ENCODE results near the gene MORN5.
"Not testable (repeated sequence)": the region's sequence is repeated elsewhere in the genome, so short reads cannot be mapped to it uniquely, and the experiment has no call there.

MORN5 gene

DNA sequence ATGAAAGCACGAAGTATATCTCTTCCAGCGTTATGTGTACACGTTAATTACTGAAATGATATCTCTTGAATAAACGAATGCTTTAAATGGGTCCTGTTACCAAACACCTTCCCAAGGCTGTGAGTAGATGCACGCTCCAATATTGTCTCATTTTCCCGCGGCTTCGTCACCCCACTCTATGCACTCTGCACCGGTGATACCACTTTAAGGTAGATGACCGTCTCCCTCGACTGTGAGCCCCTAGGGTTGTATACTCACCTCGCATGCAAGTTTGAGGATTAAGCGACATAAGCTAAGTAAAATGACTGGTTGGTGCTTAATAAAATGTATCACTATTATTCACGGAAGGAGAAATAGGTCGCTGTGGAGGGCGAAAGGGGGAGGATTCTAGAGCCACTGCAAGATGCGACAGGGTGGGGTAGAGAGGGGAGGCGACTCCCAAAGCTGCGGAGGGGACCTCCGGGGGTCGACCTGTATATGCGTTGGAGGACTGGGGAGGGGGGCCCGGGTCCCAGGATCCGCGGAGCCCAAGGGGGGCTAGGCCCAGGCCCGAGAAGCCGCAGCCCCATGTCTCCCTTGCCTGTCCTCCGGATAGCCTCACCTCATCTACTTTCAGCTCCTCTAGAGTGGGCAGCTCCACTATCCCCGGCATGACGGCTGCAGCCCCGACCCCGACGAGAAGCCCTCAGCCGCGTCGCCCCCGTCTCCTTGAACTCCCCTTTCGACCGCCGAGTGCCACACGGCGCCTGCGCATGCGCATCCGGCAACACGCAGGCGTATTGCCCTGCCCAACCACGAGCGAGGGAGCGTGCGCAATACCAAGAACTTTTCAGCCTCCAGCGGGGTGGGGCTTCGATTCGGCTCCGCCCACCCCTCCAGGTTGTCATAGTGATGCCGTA lies at the start of gene MORN5, which contains the start of gene NDUFA8:
TSS of gene MORN5 (plus strand) at position 883 of the 899 bp plus-strand sequence. CDS start 65 bp downstream, outside the sequence.
TSS of gene NDUFA8 (minus strand) at position 754 of the 899 bp plus-strand sequence. CDS start at position 652, 102 bp downstream.
- DNase-seq (ENCODE audit: low read depth in 2 of 2, low spot score in 1 of 2): peak; percentile 86 to 90

- no peak for DNase-seq (ENCODE audit: low read depth in 2 of 2, low spot score in 1 of 2)
Measured at GRCh38 chr9:122110100-122110833, 49.4 kb upstream of the MORN5 start.

DNA sequence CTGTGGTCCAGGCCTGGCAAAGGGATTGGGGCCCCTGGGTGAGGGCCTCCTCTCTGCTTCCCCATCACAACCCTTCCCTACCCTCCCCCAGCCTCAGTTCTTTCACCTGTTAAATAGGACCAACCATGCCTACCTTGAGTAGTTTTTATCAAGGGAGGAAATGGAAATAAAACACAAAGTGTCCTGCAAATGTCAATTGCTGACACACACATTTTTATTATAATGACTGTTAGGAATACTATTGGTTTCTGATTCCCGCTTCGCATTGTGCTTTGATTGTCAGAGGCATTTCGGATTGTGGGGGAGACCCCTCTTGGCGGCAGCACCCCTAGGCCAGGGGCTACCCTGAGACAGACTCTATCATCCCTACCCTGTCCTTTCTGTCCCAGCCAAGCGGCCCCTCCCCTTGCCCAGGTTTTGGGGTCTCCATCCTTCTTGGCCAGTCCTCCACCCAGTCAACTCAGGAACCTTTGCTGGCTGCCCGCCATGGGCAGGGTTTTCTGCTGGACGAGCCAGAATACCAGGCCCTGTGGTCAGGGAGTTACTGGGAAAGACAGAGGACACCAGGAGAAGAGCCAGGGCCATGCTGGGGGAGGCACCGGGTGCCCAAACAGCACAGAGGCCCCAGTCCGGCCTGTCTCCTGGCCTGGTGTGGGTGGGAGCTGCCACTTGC lies 48.2 kb upstream of the MORN5 start:
- DNase-seq (ENCODE audit: low read depth in 2 of 2, low spot score in 1 of 2): no peak

DNA sequence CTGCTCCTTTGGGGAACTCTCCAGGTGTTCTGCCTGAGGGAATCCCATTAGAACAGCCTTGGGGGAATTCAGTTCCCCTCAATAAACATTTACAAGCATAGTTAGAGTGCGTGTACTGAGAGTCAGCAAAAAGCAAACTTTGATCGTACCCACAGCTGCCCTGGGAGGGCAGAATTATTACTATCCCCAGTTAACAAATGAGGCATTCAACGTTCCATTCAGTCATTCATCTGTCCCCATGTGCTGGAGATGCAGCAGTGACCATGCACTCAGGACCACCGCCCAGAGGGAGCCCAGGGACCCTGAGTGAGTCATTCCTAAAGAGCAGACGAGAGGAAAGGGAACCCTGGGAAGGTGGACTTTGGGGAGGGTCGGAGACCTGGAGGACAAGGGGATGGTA lies 47.5 kb upstream of the MORN5 start:
- no peak for DNase-seq (ENCODE audit: low read depth in 2 of 2, low spot score in 1 of 2)

DNA sequence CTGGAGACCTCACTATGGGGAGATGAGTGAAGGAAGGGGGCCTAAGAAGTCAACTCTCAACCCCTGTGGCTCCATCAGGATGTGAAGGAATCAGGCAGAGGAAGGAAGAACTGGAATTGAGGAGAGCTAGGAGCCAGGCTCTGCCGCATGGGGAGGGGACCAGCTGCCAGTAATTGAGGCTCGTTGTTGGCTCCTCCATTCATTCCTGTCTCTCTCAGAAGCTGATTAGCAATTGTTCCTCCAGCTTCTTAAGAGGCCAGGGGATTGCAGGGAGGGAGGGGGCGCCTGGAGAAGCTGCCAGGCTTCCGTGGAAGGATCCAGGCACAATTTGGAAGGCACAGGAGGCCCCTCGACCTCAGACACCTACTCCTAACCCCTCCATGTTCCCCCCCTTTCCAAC lies 46.1 kb upstream of the MORN5 start:
- no peak for DNase-seq (ENCODE audit: low read depth in 2 of 2, low spot score in 1 of 2)

- no peak for DNase-seq (ENCODE audit: low read depth in 2 of 2, low spot score in 1 of 2)
Measured at GRCh38 chr9:122115176-122116035, 44.3 kb upstream of the MORN5 start.

DNA sequence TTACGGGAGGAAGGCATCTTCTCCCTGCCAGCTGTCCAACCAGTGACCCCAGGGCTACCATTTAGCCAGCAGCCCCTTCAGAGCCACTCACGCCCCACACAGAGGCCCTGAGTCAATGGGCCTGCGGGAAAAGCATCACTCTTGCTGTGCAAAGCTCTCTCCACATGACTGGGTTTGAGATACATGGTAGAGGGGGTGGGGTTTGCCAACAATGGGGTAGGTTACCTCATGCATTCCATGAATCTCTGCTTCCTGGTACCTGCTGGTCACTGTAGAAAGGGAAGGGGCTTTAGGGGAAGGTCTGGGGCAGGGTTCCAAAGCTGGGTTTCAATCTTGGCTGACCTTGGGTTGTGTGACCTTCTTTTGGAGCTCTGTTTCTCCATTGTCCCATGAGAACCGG lies 43.7 kb upstream of the MORN5 start:
- DNase-seq (ENCODE audit: low read depth in 2 of 2, low spot score in 1 of 2): no peak

DNA sequence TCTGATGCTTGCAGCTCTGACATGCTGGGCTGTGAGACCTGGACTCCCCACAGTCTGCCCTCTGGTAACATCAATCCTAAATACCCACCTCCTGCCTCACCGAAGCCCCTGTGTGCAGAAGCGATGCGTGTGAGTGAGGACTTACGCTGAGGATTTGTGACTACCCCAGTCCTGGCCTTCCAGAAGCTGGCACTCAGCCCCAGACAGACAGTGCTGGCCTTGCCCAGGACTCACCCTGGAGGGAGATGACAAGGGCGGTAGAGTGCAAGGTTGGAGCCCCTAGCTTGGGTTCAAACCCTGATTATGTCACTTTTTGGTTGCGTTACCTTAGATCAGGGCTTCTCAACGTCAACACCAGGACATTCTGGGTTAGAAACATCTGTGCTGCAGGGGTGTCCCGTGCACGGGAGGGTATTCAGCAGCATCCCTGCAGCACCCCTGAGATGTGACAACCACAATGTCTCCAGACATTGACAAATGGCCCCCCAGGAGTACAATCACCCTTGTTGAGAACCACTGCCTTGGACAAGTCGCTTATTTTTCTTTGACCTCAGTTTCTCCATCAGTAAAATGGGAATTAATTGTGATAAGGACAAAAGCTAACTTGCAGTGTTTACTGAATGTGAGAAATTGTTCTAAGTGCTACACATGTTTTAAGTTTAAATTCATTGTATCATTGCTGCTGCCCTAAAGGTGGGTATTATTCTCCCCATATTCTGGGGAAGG lies 43.1 kb upstream of the MORN5 start:
- no peak for DNase-seq (ENCODE audit: low read depth in 2 of 2, low spot score in 1 of 2)

DNA sequence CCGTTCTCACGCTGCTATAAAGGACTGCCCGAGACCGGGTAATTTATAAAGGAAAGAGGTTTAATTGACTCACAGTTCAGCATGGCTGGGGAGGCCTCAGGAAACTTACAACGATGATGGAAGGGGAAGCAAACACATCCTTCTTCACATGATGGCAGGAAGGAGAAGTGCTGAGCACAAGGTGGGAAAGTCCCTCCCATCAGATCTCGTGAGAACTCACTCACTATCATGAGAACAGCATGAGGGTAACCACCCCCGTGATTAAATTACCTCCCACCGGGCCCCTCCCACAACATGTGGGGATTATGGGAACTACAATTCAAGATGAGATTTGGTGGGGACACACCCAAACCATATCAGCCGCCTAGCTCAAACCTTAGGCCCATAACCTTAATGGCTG lies 42.5 kb upstream of the MORN5 start:
- DNase-seq (ENCODE audit: low read depth in 2 of 2, low spot score in 1 of 2): not testable (repeated sequence)

GRCh38 chr9:122118343-122119165 lies 41.2 kb upstream of the MORN5 start:
- no peak for DNase-seq (ENCODE audit: low read depth in 2 of 2, low spot score in 1 of 2)

GRCh38 chr9:122119166-122119521 lies 40.6 kb upstream of the MORN5 start:
- DNase-seq (ENCODE audit: low read depth in 2 of 2, low spot score in 1 of 2): no peak

GRCh38 chr9:122119721-122120120 lies 40.0 kb upstream of the MORN5 start:
- DNase-seq (ENCODE audit: low read depth in 2 of 2, low spot score in 1 of 2): no peak

DNA sequence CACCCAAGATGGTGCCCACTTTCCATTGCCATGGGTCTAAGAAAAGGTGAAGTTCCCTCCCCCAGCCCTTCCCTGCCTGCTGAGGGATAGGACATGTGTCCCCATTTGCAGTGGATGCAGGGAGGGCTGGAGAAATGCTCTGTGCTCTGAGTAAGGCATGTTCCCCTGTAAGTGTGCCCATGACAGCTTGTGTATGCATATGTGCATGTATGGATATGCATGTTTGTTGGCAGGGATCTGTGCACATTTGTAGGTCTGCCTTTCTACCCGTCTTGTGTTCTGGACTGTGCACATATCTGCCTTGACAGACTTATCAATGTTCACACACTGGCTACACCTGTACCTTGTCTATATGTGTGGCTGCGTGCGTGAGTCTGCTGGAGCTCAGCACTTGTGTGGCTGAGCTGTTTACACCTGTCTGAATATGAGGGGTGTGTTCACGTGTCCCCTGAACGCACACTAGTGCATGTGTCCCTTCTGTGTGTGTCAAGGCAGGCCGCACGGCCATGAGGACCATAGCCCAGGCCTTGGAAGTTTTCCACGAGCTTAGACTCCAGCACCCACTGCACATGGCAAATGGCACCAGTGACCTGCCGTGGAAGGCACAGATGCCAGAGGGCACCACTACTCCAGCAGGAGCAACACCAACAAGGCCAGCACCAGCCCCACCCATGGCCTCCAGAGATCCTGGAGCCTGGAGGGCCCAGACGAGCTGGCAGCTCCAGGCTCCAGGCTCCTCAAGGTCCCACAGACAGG lies 39.2 kb upstream of the MORN5 start:
- DNase-seq (ENCODE audit: low read depth in 2 of 2, low spot score in 1 of 2): no peak

DNA sequence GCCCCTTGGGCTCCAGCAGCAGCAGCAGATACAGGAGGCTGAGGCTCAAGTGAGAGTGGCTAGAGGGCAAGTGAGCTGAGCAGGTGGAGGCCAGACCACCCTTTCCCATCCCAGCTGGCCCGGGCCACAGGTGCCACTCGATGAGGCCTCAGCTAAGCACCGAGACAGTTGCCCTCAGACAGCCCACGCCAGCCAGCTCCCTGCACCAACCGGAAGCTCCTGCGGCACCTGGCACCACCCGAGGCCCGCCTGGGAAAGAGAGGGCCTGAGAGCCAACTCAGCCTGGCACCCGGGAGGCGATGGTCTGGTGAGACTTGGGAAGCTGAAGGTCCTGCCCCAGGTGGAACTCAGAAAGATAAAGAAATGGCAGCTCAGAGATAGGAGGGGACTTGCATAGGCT lies 38.3 kb upstream of the MORN5 start:
- DNase-seq (ENCODE audit: low read depth in 2 of 2, low spot score in 1 of 2): no peak

- no peak for DNase-seq (ENCODE audit: low read depth in 2 of 2, low spot score in 1 of 2)
Measured at GRCh38 chr9:122121931-122122330, 37.8 kb upstream of the MORN5 start.

GRCh38 chr9:122122468-122122867 lies 37.2 kb upstream of the MORN5 start:
- DNase-seq (ENCODE audit: low read depth in 2 of 2, low spot score in 1 of 2): no peak

DNA sequence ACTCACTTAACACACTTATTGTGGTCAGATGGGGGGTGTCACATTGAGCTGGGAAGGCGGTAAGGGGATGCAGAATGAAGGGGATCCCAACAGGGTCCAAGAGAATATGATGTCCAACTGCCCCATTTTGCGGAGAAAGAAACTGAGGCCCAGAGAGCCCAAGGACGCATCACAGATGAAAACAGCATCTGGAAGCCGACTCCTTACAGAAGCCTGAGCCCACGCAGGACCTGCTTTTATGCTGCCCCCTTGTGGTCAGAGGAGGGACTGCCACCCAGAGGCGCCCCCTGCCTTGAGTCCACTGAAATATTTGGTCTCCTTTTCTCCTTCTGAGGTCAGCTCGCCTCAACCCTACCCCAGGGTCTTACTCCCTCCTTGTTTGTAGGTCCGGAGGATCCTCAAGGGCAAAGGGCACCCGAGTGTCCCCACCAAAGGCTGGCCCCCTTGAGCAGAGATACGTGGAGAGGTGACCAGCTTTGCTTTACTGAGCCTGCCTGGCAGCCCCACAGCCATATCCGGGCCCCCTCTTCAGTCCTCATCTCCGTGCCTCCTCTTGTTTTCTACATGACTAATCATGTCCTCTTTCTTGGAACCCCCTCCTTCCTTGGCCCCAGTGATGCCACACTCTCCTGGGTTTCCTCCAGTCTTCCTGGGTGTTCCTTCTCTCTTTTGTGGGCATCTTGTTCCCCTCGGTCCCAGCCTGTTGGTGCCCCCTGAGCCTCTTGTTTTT lies 36.6 kb upstream of the MORN5 start:
- DNase-seq (ENCODE audit: low read depth in 2 of 2, low spot score in 1 of 2): peak; percentile 32 to 46

GRCh38 chr9:122124048-122124447 lies 35.7 kb upstream of the MORN5 start:
- DNase-seq (ENCODE audit: low read depth in 2 of 2, low spot score in 1 of 2): no peak
